RCC 7860 (cell line): ENCODE data around the gene GAD1.
A peak's percentile ranks its signal among the peaks of the same experiment; 100 is the strongest.

Experiments
- DNase-seq: peaks from one replicate; pipeline ENCODE4 v3.0.0-alpha.2; 2015; ENCODE audit warnings: low spot score
- FAIRE-seq: peaks from 2 replicates; lab custom pipeline; 2012; peaks lifted over from hg19 to GRCh38; lab: Jason Lieb, UNC

The GAD1 gene

DNA sequence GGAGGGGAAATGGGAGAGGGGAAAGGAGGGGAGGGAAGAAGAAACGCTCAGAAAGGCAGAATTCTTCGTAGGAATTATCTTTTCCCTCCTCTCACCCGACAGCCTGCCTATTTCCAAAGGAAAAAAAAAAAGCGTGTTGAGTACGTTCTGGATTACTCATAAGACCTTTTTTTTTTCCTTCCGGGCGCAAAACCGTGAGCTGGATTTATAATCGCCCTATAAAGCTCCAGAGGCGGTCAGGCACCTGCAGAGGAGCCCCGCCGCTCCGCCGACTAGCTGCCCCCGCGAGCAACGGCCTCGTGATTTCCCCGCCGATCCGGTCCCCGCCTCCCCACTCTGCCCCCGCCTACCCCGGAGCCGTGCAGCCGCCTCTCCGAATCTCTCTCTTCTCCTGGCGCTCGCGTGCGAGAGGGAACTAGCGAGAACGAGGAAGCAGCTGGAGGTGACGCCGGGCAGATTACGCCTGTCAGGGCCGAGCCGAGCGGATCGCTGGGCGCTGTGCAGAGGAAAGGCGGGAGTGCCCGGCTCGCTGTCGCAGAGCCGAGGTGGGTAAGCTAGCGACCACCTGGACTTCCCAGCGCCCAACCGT is at the start of gene GAD1:
Gene GAD1 (plus strand): TSS at position 384 of the 589 bp plus-strand sequence. CDS start 1,705 bp downstream, outside the sequence.
- peak; percentile 44 for DNase-seq
- no peak for FAIRE-seq

DNA sequence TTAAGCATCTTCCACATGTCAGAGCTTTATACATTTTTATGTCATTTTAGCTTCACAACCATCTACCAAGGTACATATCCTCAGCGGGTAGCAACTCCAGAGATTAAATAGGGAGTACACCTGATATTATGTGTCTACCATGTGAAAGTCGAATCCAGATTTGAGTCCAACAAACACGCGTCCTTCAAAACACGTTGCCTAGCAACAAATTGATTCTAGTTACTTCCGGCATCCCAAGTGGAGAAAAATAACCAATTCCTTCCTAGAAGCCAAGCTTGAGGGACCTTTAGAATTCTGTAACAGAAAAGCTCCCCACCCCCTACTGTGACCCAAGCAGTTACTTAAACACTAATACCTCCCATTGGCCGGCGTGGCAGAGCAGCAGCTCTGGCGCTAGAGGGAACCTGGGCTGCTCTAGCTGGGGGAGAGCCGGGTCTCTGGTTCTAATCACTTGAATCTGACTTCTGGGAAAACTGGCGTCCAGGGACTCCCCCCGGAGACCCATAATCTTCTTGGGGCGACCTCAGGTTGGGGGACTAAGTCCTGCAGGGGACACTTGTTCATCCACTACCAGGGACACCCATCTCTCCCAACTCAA is 46.6 kb upstream of the GAD1 start, which contains the start of gene ERICH2:
Gene ERICH2 (plus strand): TSS at position 371 of the 598 bp plus-strand sequence. CDS start 304 bp downstream, outside the sequence.
- DNase-seq = peak; percentile 44

DNA sequence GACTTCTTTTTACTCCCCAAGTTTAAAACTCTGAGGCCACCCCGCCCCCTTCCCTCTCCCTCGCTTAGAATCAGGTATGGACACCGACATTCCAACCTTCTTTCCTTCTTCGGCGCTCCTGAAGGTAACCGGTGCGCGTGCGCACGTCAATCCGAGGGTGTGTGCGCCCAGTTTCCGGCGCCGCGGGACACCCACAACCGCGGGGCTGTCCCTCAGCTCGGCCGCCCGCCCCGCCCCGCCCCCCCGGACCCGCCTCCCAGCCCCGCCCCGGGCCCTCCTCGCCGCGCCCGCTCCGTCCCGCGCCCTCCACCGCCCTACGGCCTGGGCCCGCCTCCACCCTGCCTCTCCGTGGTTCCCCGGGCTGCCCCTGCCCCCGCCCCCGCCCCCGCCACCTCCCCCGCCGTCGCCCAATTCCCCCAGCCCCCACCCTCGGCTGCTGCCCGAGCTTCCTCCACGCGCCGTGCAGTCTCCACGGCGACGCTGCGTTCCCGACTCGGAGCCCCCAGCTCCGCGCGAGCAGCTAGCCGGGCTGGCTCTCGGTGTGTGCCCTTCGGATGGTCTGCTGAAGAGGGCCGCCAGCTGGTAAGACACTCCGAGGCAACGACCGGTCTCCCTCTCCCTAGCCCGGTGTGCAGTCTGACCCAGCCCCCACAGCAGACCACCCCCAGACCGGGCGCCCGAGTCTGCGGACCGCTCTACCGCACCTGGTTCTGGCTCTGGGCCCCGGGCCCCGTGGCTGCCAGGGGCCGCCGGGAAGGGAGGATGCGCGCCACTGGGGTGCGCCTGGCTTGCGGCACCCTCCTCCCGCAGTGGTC is 45.9 kb upstream of the GAD1 start:
- FAIRE-seq = no peak
- DNase-seq = peak; percentile 78

More for the DNA sequence above, 46.6 kb upstream of the GAD1 start, which contains the start of gene ERICH2:
- FAIRE-seq = no peak

DNA sequence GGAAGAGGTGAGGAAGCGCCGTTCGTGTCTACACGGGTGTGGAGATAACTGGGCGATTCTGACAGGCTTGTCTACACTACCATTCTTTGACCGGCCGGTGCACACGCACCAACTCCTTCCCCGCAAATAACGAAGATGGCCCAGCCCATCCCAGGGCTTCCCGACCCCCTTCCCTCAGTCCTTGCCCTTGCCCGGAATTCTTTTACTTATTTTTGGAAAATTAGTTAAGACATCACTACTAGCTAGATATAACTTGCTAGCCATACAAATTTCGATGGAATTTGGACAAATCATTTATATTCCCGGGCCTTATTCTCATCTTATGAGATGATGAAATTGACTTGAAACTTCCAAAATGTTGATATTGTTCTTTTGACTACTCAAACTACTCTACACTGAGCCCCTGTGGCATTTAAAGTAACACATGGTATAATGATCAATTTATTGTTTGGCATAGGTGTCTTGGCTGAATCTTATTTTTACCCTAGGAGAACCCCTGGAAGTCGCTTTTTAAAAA is 45.2 kb upstream of the GAD1 start:
- FAIRE-seq = no peak
- DNase-seq = no peak

- DNase-seq (no peak), FAIRE-seq (no peak)
These were observed 44.4 kb upstream of the GAD1 start for GRCh38 chr2:170772295-170772694.

GRCh38 chr2:170774074-170774473 is 42.6 kb upstream of the GAD1 start:
- FAIRE-seq (no peak), DNase-seq (no peak)

GRCh38 chr2:170778900-170779299 is 37.8 kb upstream of the GAD1 start:
- FAIRE-seq = no peak
- DNase-seq = no peak

GRCh38 chr2:170779304-170779703 is 37.4 kb upstream of the GAD1 start:
- FAIRE-seq (no peak), DNase-seq (no peak)

DNA sequence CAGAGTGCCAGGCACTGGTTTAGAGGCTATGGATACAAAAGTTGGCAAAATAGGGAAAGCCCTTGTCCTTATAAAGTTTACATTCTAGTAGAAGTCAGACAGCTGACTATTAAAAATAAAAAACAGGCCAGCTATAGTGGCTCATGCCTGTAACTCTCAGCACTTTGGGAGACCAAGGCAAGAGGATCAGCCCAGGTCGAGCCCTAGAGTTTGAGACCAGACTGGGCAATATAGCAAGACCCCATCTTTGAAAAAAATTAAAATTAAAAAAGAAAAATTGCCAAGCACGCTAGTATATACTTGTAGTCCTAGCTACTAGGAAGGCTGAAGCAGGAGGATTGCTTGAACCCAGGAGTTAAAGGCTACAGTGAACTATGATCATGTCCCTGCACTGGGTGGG is 34.0 kb upstream of the GAD1 start:
- no peak for DNase-seq
- no peak for FAIRE-seq

GRCh38 chr2:170783549-170783948 is 33.1 kb upstream of the GAD1 start:
- DNase-seq (no peak), FAIRE-seq (no peak)

- DNase-seq (no peak), FAIRE-seq (no peak)
These were observed 17.7 kb upstream of the GAD1 start for GRCh38 chr2:170798996-170799395.

- DNase-seq (no peak), FAIRE-seq (no peak)
These were observed 10.1 kb upstream of the GAD1 start for GRCh38 chr2:170806548-170806947.

GRCh38 chr2:170812710-170813600 is 3.7 kb upstream of the GAD1 start:
- FAIRE-seq = peak; percentile 59
- peak; percentile 39 for DNase-seq

- FAIRE-seq (no peak), DNase-seq (no peak)
These were observed 2.8 kb upstream of the GAD1 start for GRCh38 chr2:170813611-170814532.

DNA sequence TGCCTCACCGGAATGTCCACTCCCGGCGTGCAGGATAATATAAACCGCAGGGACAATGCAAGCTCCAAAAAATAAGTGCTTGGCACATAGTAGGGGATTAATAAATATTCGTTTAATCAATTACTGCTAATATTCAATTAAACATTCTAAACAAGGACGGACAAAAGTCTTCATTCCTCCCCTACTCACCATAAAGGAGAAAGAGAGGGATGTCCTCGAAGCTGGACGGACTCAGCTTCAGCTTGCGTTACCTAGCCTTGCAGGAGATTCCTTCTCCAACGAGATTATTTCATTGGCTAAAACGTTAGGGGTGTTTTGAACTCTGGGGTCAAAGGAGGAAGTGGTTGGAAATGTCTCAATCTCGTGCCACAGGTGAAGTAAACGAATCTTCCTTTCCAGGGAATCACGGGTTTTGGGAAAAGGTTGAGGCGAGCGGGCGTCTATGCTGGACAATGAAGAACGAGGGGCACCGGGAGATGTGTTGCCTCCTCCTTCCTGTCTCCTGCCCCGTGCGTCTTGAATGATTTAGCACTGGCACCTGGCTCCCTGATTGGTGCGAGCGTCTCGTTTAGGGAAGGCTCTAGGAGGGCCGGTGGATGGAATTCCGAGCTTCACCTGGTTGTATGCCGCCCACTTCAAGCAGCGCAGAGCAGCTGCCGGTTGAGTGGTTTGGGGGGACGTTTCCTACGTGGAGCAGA is 2.0 kb upstream of the GAD1 start:
- FAIRE-seq = no peak

DNA sequence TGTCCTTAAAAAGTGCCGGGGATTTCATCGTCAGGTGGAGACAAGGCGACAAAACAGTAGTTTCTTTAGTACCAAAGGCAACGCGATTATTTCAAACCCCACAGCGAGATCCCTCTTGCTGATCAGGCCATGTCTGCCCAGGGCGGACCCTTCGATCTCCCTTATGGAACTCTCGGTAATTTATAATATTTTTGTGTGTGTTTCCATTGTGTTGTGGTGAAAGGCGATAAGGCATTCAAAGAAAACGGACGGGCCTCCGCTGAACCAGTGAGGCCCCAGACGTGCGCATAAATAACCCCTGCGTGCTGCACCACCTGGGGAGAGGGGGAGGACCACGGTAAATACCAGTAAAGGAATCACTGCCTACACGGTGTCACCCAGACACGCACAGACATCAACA is 1.4 kb upstream of the GAD1 start:
- no peak for FAIRE-seq

More for the DNA sequence above, 2.0 kb upstream of the GAD1 start:
- DNase-seq = no peak

GRCh38 chr2:170815746-170816503 is 762 bp upstream of the GAD1 start:
- DNase-seq (peak; percentile 30), FAIRE-seq (no peak)

More for the DNA sequence above, 1.4 kb upstream of the GAD1 start:
- no peak for DNase-seq
